SK-N-SH (cell line): ENCODE results near the gene EEA1. TPM values are rescaled to one million over a fixed set of nuclear protein-coding genes. Genes with fewer than 3 reads are reported as not detected.
A peak's percentile ranks its signal among the peaks of the same experiment; 100 is the strongest.
"Not testable (repeated sequence)": the region's sequence is repeated elsewhere in the genome, so short reads cannot be mapped to it uniquely, and the experiment has no call there.

Experiments used
- CTCF ChIA-PET: fragments of 300-600, 350-600 bp; formaldehyde crosslinking; extraction: SDS; loops from one replicate; lab custom pipeline; 2021; lab: Yijun Ruan, JAX
- POLR2A ChIA-PET: fragments of 350-600 bp; sonication (Branson Sonifier 250); formaldehyde crosslinking; extraction: SDS; loops from one replicate; lab custom pipeline; 2020; ENCODE audit warnings: antibody characterized with exemption, inconsistent platforms; lab: Yijun Ruan, JAX
- DNase-seq: peaks from one replicate; pipeline ENCODE4 v3.0.0; 2012
- H2AFZ ChIP-seq: fragments of 200-600 bp; sonication (generic); 2 replicates; pipeline ENCODE4 v1.8.1; 2016; ENCODE audit warnings: antibody characterized with exemption, mild to moderate bottlenecking, low read depth
- H3F3A ChIP-seq: fragments of 200-600 bp; sonication (generic); replicated peaks from 2 replicates; pipeline ENCODE3; 2016; ENCODE audit warnings: antibody characterized with exemption, mild to moderate bottlenecking; ENCODE audit not compliant: insufficient read depth
- H3K27ac ChIP-seq, 2 experiments: fragments of 200-500 bp in 1 of 2; fragments of 200-600 bp in 1 of 2; sonication (Bioruptor generic) in 1 of 2; sonication (generic), shearing (Covaris generic) in 1 of 2; 2 replicates each; pipeline versions ENCODE4 v1.5.1 to v1.6.1; 2014 to 2016; ENCODE audit warnings: low read depth in 2 of 2, inconsistent platforms in 1 of 2, low read length in 1 of 2, mild to moderate bottlenecking in 1 of 2, mixed read lengths in 1 of 2
- H3K27me3 ChIP-seq: fragments of 200-600 bp; sonication (generic), shearing (Covaris generic); 2 replicates; pipeline ENCODE4 v1.6.1; 2016; ENCODE audit warnings: mixed run types; ENCODE audit not compliant: insufficient read depth
- H3K36me3 ChIP-seq, 2 experiments: fragments of 200-500 bp in 1 of 2; fragments of 200-600 bp in 1 of 2; sonication (Bioruptor generic) in 1 of 2; sonication (generic) in 1 of 2; replicated peaks in 1 of 2; 2 replicates each; pipeline versions ENCODE3 to v1.5.1; 2014 to 2016; ENCODE audit warnings: low read length in 1 of 2, mild to moderate bottlenecking in 1 of 2; ENCODE audit not compliant: insufficient read depth in 2 of 2, control insufficient read depth in 1 of 2
- H3K4me1 ChIP-seq, 2 experiments: fragments of 200-500 bp in 1 of 2; fragments of 200-600 bp in 1 of 2; sonication (Bioruptor generic) in 1 of 2; sonication (generic), shearing (Covaris generic) in 1 of 2; 2 replicates each; pipeline versions ENCODE4 v1.5.1 to v1.6.1; 2014 to 2016; ENCODE audit warnings: low read depth in 1 of 2, low read length in 1 of 2, mixed run types in 1 of 2; ENCODE audit not compliant: insufficient read depth in 2 of 2, control insufficient read depth in 1 of 2
- H3K4me2 ChIP-seq: fragments of 200-600 bp; sonication (generic), shearing (Covaris generic); 2 replicates; pipeline ENCODE4 v1.6.1; 2017; ENCODE audit warnings: mixed run types
- H3K4me3 ChIP-seq, 2 experiments: fragments of 200-500 bp in 1 of 2; fragments of 200-600 bp in 1 of 2; sonication (Bioruptor generic) in 1 of 2; sonication (generic), shearing (Covaris generic) in 1 of 2; 2 replicates each; pipeline versions ENCODE4 v1.5.1 to v1.8.1; 2014 to 2016; ENCODE audit warnings: low read depth in 2 of 2, inconsistent platforms in 1 of 2, low read length in 1 of 2, mild to moderate bottlenecking in 1 of 2, mixed read lengths in 1 of 2, moderate library complexity in 1 of 2
- H3K79me2 ChIP-seq: fragments of 200-600 bp; sonication (generic); 2 replicates; pipeline ENCODE4 v1.8.1; 2017; ENCODE audit warnings: mild to moderate bottlenecking; ENCODE audit not compliant: insufficient read depth
- H3K9ac ChIP-seq: fragments of 200-600 bp; sonication (generic); 2 replicates; pipeline ENCODE4 v1.6.1; 2017; ENCODE audit warnings: mixed run types
- H3K9me2 ChIP-seq: fragments of 200-600 bp; sonication (generic); 2 replicates; pipeline ENCODE4 v1.6.1; 2017; ENCODE audit warnings: mixed run types
- H3K9me3 ChIP-seq: fragments of 200-600 bp; sonication (generic); 2 replicates; pipeline ENCODE4 v1.6.1; 2017; ENCODE audit warnings: mixed run types, mild to moderate bottlenecking, moderate library complexity
- H4K20me1 ChIP-seq: fragments of 200-600 bp; sonication (generic); 2 replicates; pipeline ENCODE4 v1.6.1; 2017; ENCODE audit warnings: mild to moderate bottlenecking, mixed run types; ENCODE audit not compliant: insufficient read depth
- FOSL2 ChIP-seq: IDR thresholded peaks from 2 replicates; pipeline ENCODE4 v1.4.0; 2012; ENCODE audit warnings: low read depth, mild to moderate bottlenecking, moderate library complexity, borderline replicate concordance
- FOXJ3 ChIP-seq: sonication (generic); formaldehyde crosslinking; IDR thresholded peaks from 2 replicates; pipeline ENCODE4 v1.5.1; 2020; ENCODE audit warnings: mild to moderate bottlenecking, missing genetic modification reagents
- GABPA ChIP-seq: IDR thresholded peaks from 2 replicates; pipeline ENCODE4 v1.4.0; 2012; ENCODE audit warnings: low read depth, mild to moderate bottlenecking
- GATA2 ChIP-seq: sonication (generic); formaldehyde crosslinking; IDR thresholded peaks from 2 replicates; pipeline ENCODE4 v1.5.0; 2020; ENCODE audit warnings: mild to moderate bottlenecking, missing genetic modification reagents
- MEF2A ChIP-seq: IDR thresholded peaks from 2 replicates; pipeline ENCODE4 v1.4.0; 2012; ENCODE audit warnings: low read depth, borderline replicate concordance
- NFIC ChIP-seq: IDR thresholded peaks from 2 replicates; pipeline ENCODE4 v1.4.0; 2012; ENCODE audit warnings: borderline replicate concordance
- RCOR1 ChIP-seq: fragments of 150-350 bp; IDR thresholded peaks from 2 replicates; pipeline ENCODE4 v1.6.1; 2017; ENCODE audit warnings: antibody characterized with exemption, low read length
- RXRA ChIP-seq: IDR thresholded peaks from 2 replicates; pipeline ENCODE4 v1.4.0; 2012; ENCODE audit warnings: low read depth, mild to moderate bottlenecking, borderline replicate concordance
- SIN3A ChIP-seq: IDR thresholded peaks from 2 replicates; pipeline ENCODE4 v1.6.1; 2012; ENCODE audit warnings: low read depth, mild to moderate bottlenecking, low read length, moderate library complexity, borderline replicate concordance
- SMC3 ChIP-seq: IDR thresholded peaks from 2 replicates; pipeline ENCODE4 v1.6.1; 2012; ENCODE audit warnings: low read depth, low read length, improper control_type of control experiment
- TEAD4 ChIP-seq: IDR thresholded peaks from 2 replicates; pipeline ENCODE4 v1.4.0; 2012; ENCODE audit warnings: mild to moderate bottlenecking, borderline replicate concordance; ENCODE audit not compliant: insufficient read depth
- WGBS: methylation state at CpG from one replicate; pipeline ENCODE4 v1.1.6; 2017; ENCODE audit warnings: low lambda C conversion rate; 5-methylcytosine and 5-hydroxymethylcytosine counted together
- polyA plus RNA-seq, 3 experiments: library from polyadenylated mRNA; depleted of rRNA; stranded (reverse); fragments of >200 nt; gene quantifications; 2 replicates each; pipeline ENCODE4 v1.2.3, GENCODE V29; 2012
- TF ChIP-seq, protein P1 (sequence below): IDR thresholded peaks from 2 replicates; pipeline ENCODE4 v1.4.0; 2012; ENCODE audit warnings: low read depth, borderline replicate concordance
- TF ChIP-seq, protein P2 (sequence below): fragments of 150-350 bp; IDR thresholded peaks from 2 replicates; pipeline ENCODE4 v1.6.1; 2017; ENCODE audit warnings: antibody characterized with exemption, low read length, low read depth, borderline replicate concordance
- TF ChIP-seq, protein P3 (sequence below): IDR thresholded peaks from 2 replicates; pipeline ENCODE4; 2012

EEA1 gene
- polyA plus RNA-seq, 1 of the 3 experiments (the other 2 are of a cell fraction) = 1.5 TPM

DNA sequence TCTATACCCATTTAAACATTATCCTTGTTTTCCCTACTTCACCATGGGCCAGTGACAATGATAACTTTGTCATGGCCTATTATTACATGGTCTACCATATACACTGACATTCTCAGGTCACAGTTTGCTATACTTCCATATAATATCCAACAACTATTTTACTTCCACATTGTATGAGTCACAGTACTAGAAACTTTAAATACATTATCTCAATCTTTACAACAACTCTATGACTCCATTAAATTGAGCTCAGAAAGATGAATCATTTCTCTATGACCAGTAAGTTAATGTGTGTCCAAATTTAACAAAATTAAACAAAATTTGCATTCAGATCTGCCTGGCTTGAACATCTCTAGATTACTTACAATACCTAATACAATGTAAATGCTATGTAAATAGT lies 132.4 kb downstream of the EEA1 start:
- no peak overlapping the region for H3K4me3 ChIP-seq
- H3K9me3 ChIP-seq = no peaks in the 10 kb centered on the region
- no peak overlapping the region for H2AFZ ChIP-seq
- ChIA-PET POLR2A (no interaction called here), CTCF (interaction anchor here (2.7 kb wide), 1 partner anchor 13 kb away, joined by 12 read pairs; no protein-coding TSS in a partner anchor)
- no peaks in the 10 kb centered on the region for H3K9me2 ChIP-seq
- no peaks in the 10 kb centered on the region for H4K20me1 ChIP-seq
- H3F3A ChIP-seq = peaks cover 8% of the 10 kb centered on the region
- H3K4me1 ChIP-seq = peaks cover 0 to 5% of the 10 kb centered on the region in 2 experiments; a peak in 1 of 4 replicates
- no peak overlapping the region for H3K4me2 ChIP-seq
- peaks cover 24 to 54% of the 10 kb centered on the region in 2 experiments for H3K36me3 ChIP-seq
- peak overlapping the region in 1 of 2 experiments; percentile 16; a peak in 1 of 4 replicates for H3K27ac ChIP-seq
- DNase-seq = no peak
- no peak overlapping the region for H3K9ac ChIP-seq
- 0 out of 2 replicates have a peak, but pooled peaks have one; percentile 11 for TF ChIP-seq FOSL2
- TF ChIP-seq, protein P1, sequence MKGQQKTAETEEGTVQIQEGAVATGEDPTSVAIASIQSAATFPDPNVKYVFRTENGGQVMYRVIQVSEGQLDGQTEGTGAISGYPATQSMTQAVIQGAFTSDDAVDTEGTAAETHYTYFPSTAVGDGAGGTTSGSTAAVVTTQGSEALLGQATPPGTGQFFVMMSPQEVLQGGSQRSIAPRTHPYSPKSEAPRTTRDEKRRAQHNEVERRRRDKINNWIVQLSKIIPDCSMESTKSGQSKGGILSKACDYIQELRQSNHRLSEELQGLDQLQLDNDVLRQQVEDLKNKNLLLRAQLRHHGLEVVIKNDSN = no peak
- TF ChIP-seq, all 33 proteins: peak for 1
- Histone ChIP-seq H3K27me3 (no peaks in the 10 kb centered on the region), H3K79me2 (peaks cover 25% of the 10 kb centered on the region; the same call in 1 of the 2 replicates)

DNA sequence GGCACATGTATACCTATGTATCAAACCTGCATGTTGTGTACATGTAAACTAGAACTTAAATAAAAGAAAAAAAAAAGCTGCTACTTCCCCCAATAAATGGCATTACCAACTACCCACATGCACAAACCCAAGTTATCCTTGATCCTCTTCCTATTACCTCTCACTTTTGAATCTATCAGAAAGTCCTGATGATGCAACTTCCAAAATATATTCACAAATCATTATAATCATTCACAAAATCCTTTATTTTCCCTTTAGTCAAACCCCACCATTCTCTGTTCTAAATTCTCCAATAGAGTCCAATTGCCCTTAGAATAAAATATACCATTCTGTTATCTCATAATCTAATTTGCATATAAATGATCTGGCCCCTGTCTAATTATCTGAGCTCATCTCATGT lies 134.3 kb downstream of the EEA1 start:
- Histone ChIP-seq H3K27me3 (no peaks in the 10 kb centered on the region), H2AFZ (no peak overlapping the region), H3K4me2 (no peak overlapping the region), H3F3A (peaks cover 8% of the 10 kb centered on the region), H3K4me3 (no peak overlapping the region), H3K4me1 (peaks cover 0 to 5% of the 10 kb centered on the region in 2 experiments; a peak in 1 of 4 replicates), H3K79me2 (peaks cover 31% of the 10 kb centered on the region; the same call in 1 of the 2 replicates), H3K9ac (no peak overlapping the region), H3K36me3 (peaks cover 9 to 38% of the 10 kb centered on the region in 2 experiments), H3K27ac (no peak overlapping the region), H3K9me2 (no peaks in the 10 kb centered on the region)
- POLR2A ChIA-PET = no interaction called here
- TF ChIP-seq RXRA (no peak), GATA2 (no peak), NFIC (no peak), TEAD4 (no peak), SMC3 (no peak), SIN3A (no peak), RCOR1 (no peak), MEF2A (no peak), GABPA (no peak), FOXJ3 (CRISPR knock-in tag) (no peak)
- TF ChIP-seq, protein P2, sequence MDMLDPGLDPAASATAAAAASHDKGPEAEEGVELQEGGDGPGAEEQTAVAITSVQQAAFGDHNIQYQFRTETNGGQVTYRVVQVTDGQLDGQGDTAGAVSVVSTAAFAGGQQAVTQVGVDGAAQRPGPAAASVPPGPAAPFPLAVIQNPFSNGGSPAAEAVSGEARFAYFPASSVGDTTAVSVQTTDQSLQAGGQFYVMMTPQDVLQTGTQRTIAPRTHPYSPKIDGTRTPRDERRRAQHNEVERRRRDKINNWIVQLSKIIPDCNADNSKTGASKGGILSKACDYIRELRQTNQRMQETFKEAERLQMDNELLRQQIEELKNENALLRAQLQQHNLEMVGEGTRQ = no peak
- TF ChIP-seq, protein P3, sequence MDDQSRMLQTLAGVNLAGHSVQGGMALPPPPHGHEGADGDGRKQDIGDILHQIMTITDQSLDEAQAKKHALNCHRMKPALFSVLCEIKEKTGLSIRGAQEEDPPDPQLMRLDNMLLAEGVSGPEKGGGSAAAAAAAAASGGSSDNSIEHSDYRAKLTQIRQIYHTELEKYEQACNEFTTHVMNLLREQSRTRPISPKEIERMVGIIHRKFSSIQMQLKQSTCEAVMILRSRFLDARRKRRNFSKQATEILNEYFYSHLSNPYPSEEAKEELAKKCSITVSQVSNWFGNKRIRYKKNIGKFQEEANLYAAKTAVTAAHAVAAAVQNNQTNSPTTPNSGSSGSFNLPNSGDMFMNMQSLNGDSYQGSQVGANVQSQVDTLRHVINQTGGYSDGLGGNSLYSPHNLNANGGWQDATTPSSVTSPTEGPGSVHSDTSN = no peak
- TF ChIP-seq, all 33 proteins: peak for 0
- no peaks in the 10 kb centered on the region for H4K20me1 ChIP-seq
- CTCF ChIA-PET = interaction anchor here (1.5 to 2.7 kb wide), 2 partner anchors 11 to 18 kb away, joined by 3 to 12 read pairs; no protein-coding TSS in a partner anchor
- DNase-seq = no peak
- no peaks in the 10 kb centered on the region for H3K9me3 ChIP-seq

DNA sequence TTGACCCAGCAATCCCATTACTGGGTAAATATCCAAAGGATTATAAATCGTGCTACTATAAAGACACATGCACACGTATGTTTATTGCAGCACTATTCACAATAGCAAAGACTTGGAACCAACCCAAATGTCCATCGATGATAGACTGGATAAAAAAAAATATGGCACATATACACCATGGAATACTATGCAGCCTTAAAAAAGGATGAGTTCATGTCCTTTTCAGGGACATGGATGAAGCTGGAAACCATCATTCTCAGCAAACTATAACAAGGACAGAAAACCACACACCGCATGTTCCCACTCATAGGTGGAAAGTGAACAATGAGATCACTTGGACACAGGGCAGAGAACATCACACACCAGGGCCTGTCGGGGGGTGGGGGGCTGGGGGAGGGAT lies 134.7 kb downstream of the EEA1 start:
- 96% methylated on average over 5 of the region's 5 CpGs for WGBS
- H3K9me3 ChIP-seq, H3K4me3 ChIP-seq, H2AFZ ChIP-seq, DNase-seq, H3F3A ChIP-seq, POLR2A ChIA-PET, H3K4me1 ChIP-seq, H3K9ac ChIP-seq, H3K9me2 ChIP-seq, H3K27ac ChIP-seq, H3K27me3 ChIP-seq, H4K20me1 ChIP-seq, H3K4me2 ChIP-seq: not testable (repeated sequence)
- Histone ChIP-seq H3K79me2 (peaks cover 31% of the 10 kb centered on the region; the same call in 1 of the 2 replicates), H3K36me3 (peaks cover 9 to 37% of the 10 kb centered on the region in 2 experiments)
- CTCF ChIA-PET = interaction anchor here (2.7 kb wide), 1 partner anchor 11 kb away, joined by 12 read pairs; no protein-coding TSS in a partner anchor
